ENCODE measurements around the gene RUSF1. TPM values are rescaled to one million over a fixed set of nuclear protein-coding genes. Genes with fewer than 3 reads are reported as not detected.
A peak's percentile ranks its signal among the peaks of the same experiment; 100 is the strongest.

Gene RUSF1
- total RNA-seq, 2 experiments from 2014 or later = 36.8 to 37.9 TPM

- ChIA-PET POLR2A (interaction anchor here (1.6 kb wide), 1 partner anchor 10 kb away, joined by 3 read pairs; no protein-coding TSS in a partner anchor), CTCF (interaction anchor here (3.4 kb wide), 1 partner anchor 10 kb away, joined by 15 read pairs; no protein-coding TSS in a partner anchor)
- Mint-ChIP-seq H3K36me3 (ENCODE audit: low read depth) (peaks cover 8% of the 10 kb centered on the region), H3K4me1 (peaks cover 18% of the 10 kb centered on the region), H3K9me3 (no peaks in the 10 kb centered on the region), H3K27ac (no peak overlapping the region), H3K27me3 (peaks cover 34% of the 10 kb centered on the region), H3K4me3 (no peak overlapping the region)
- DNase-seq = no peak
Measured at GRCh38 chr16:31470615-31471014, 37.6 kb downstream of the RUSF1 start.

GRCh38 chr16:31467858-31468257, 40.3 kb downstream of the RUSF1 start:
- no peak for DNase-seq
- Mint-ChIP-seq H3K9me3 (no peaks in the 10 kb centered on the region), H3K27ac (no peak overlapping the region), H3K36me3 (ENCODE audit: low read depth) (peaks cover 22% of the 10 kb centered on the region), H3K4me1 (peaks cover 18% of the 10 kb centered on the region), H3K27me3 (peaks cover 15% of the 10 kb centered on the region), H3K4me3 (no peak overlapping the region)
- POLR2A ChIA-PET = no interaction called here
- CTCF ChIA-PET = interaction anchor here (1.3 kb wide), 1 partner anchor 9 kb away, joined by 4 read pairs; the partner anchor contains the start of gene ARMC5

- Mint-ChIP-seq H3K4me3 (no peak overlapping the region), H3K27me3 (peaks cover 10% of the 10 kb centered on the region), H3K4me1 (peaks cover 14% of the 10 kb centered on the region), H3K27ac (no peak overlapping the region), H3K9me3 (no peaks in the 10 kb centered on the region), H3K36me3 (ENCODE audit: low read depth) (peaks cover 26% of the 10 kb centered on the region)
- ChIA-PET POLR2A (no interaction called here), CTCF (no interaction called here)
- DNase-seq = no peak
Measured at GRCh38 chr16:31467151-31467773, 40.9 kb downstream of the RUSF1 start.

- H3K4me1 Mint-ChIP-seq = peaks cover 13% of the 10 kb centered on the region
- DNase-seq = no peak
- H3K4me3 Mint-ChIP-seq = no peak overlapping the region
- POLR2A ChIA-PET = no interaction called here
- no peaks in the 10 kb centered on the region for H3K9me3 Mint-ChIP-seq
- peaks cover 26% of the 10 kb centered on the region for H3K36me3 Mint-ChIP-seq (ENCODE audit: low read depth)
- CTCF ChIA-PET = no interaction called here
- peaks cover 8% of the 10 kb centered on the region for H3K27me3 Mint-ChIP-seq
- no peak overlapping the region for H3K27ac Mint-ChIP-seq
Measured at GRCh38 chr16:31466381-31466841, 41.8 kb downstream of the RUSF1 start.

- POLR2A ChIA-PET = no interaction called here
- DNase-seq = no peak
- H3K27me3 Mint-ChIP-seq = peaks cover 4% of the 10 kb centered on the region
- peaks cover 26% of the 10 kb centered on the region for H3K36me3 Mint-ChIP-seq (ENCODE audit: low read depth)
- no peak overlapping the region for H3K4me3 Mint-ChIP-seq
- peaks cover 18% of the 10 kb centered on the region for H3K4me1 Mint-ChIP-seq
- no peak overlapping the region for H3K27ac Mint-ChIP-seq
- no peaks in the 10 kb centered on the region for H3K9me3 Mint-ChIP-seq
- CTCF ChIA-PET = no interaction called here
Measured at GRCh38 chr16:31465788-31466370, 42.3 kb downstream of the RUSF1 start.

- H3K27me3 Mint-ChIP-seq = no peaks in the 10 kb centered on the region
- H3K4me1 Mint-ChIP-seq = peaks cover 27% of the 10 kb centered on the region
- H3K27ac Mint-ChIP-seq = no peak overlapping the region
- POLR2A ChIA-PET = no interaction called here
- CTCF ChIA-PET = no interaction called here
- H3K4me3 Mint-ChIP-seq = no peak overlapping the region
- peaks cover 26% of the 10 kb centered on the region for H3K36me3 Mint-ChIP-seq (ENCODE audit: low read depth)
- DNase-seq = no peak
- H3K9me3 Mint-ChIP-seq = no peaks in the 10 kb centered on the region
Measured at GRCh38 chr16:31464781-31465260, 43.4 kb downstream of the RUSF1 start.

- Mint-ChIP-seq H3K27ac (no peak overlapping the region), H3K4me3 (no peak overlapping the region), H3K36me3 (ENCODE audit: low read depth) (peaks cover 26% of the 10 kb centered on the region), H3K4me1 (peaks cover 27% of the 10 kb centered on the region), H3K27me3 (no peaks in the 10 kb centered on the region), H3K9me3 (no peaks in the 10 kb centered on the region)
- ChIA-PET CTCF (no interaction called here), POLR2A (no interaction called here)
- no peak for DNase-seq
Measured at GRCh38 chr16:31464348-31464769, 43.8 kb downstream of the RUSF1 start.

- peaks cover 32% of the 10 kb centered on the region for H3K4me1 Mint-ChIP-seq
- H3K9me3 Mint-ChIP-seq = no peaks in the 10 kb centered on the region
- no peak overlapping the region for H3K4me3 Mint-ChIP-seq
- H3K27ac Mint-ChIP-seq = no peak overlapping the region
- H3K27me3 Mint-ChIP-seq = no peaks in the 10 kb centered on the region
- ChIA-PET CTCF (interaction anchor here (1.9 to 6.7 kb wide), 2 partner anchors 8 to 407 kb away, joined by 15 to 69 read pairs; partner anchors contain the start of gene TGFB1I1), POLR2A (interaction anchor here (1.1 to 5.2 kb wide), 2 partner anchors 283 to 411 kb away, joined by 3 to 66 read pairs; partner anchors contain the start of genes FUS and ZNF267)
- peaks cover 32% of the 10 kb centered on the region for H3K36me3 Mint-ChIP-seq (ENCODE audit: low read depth)
- no peak for DNase-seq
Measured at GRCh38 chr16:31461921-31462804, 46.0 kb downstream of the RUSF1 start.

- Mint-ChIP-seq H3K27me3 (no peaks in the 10 kb centered on the region), H3K36me3 (ENCODE audit: low read depth) (peaks cover 31% of the 10 kb centered on the region), H3K4me3 (no peak overlapping the region), H3K9me3 (no peaks in the 10 kb centered on the region), H3K4me1 (peaks cover 34% of the 10 kb centered on the region), H3K27ac (peak overlapping the region; percentile 42)
- ChIA-PET POLR2A (interaction anchor here (0.7 to 5.2 kb wide), 13 partner anchors 15 to 420 kb away, joined by 3 to 66 read pairs (median 20); partner anchors contain the start of genes FUS, PYCARD, RUSF1 and ZNF267), CTCF (interaction anchor here (0.6 to 6.7 kb wide), 34 partner anchors 9 to 511 kb away, joined by 3 to 69 read pairs (median 5); partner anchors contain the start of genes HSD3B7, PYCARD, RUSF1 and TGFB1I1)
- DNase-seq = no peak
Measured at GRCh38 chr16:31461201-31461920, 46.8 kb downstream of the RUSF1 start.

- no peak for DNase-seq
- Mint-ChIP-seq H3K4me3 (peak overlapping the region; percentile 86), H3K27me3 (no peaks in the 10 kb centered on the region), H3K36me3 (ENCODE audit: low read depth) (peaks cover 31% of the 10 kb centered on the region), H3K4me1 (peaks cover 41% of the 10 kb centered on the region), H3K9me3 (no peaks in the 10 kb centered on the region), H3K27ac (peak overlapping the region; percentile 92)
- CTCF ChIA-PET = interaction anchor here (0.9 to 6.7 kb wide), 36 partner anchors 9 to 646 kb away, joined by 3 to 69 read pairs (median 4); partner anchors contain the start of genes FUS, HSD3B7, PYCARD and RUSF1
- POLR2A ChIA-PET = interaction anchor here (0.7 to 5.2 kb wide), 19 partner anchors 9 to 421 kb away, joined by 3 to 66 read pairs (median 4); partner anchors contain the start of genes FUS, ITGAX, PYCARD and RUSF1
Measured at GRCh38 chr16:31460582-31461002, 47.6 kb downstream of the RUSF1 start.

GRCh38 chr16:31459687-31460581, 48.3 kb downstream of the RUSF1 start:
- Mint-ChIP-seq H3K4me3 (peak overlapping the region; percentile 92), H3K4me1 (peaks cover 47% of the 10 kb centered on the region), H3K9me3 (no peaks in the 10 kb centered on the region), H3K36me3 (ENCODE audit: low read depth) (peaks cover 28% of the 10 kb centered on the region), H3K27me3 (no peaks in the 10 kb centered on the region), H3K27ac (peak overlapping the region; percentile 92)
- CTCF ChIA-PET = interaction anchor here (0.9 to 6.7 kb wide), 38 partner anchors 8 to 645 kb away, joined by 3 to 69 read pairs (median 4); partner anchors contain the start of genes FUS, HSD3B7, PYCARD and RUSF1
- DNase-seq = peak; percentile 100
- POLR2A ChIA-PET = interaction anchor here (0.7 to 5.2 kb wide), 30 partner anchors 8 to 463 kb away, joined by 3 to 66 read pairs (median 4); partner anchors contain the start of genes FUS, ITGAX, PYCARD and RUSF1

Measured in activated CD4-positive, alpha-beta memory T cell treated with anti-CD3 and anti-CD28 coated beads, Interleukin-2, amount 10 ng/mL, durations not matched to agents 7 days and 5 days (primary cell).